Esophagus mucosa (tissue), 1 donor: ENCODE data around the gene AVPR1B. TPM values are rescaled to one million over a fixed set of nuclear protein-coding genes. Genes with fewer than 3 reads are reported as not detected.
"Not testable (repeated sequence)": the region's sequence is repeated elsewhere in the genome, so short reads cannot be mapped to it uniquely, and the experiment has no call there.

ENCODE experiments used
- ATAC-seq: fragments of 200-7000 bp; cut with Tn5 transposase; one replicate; pipeline ENCODE4 v1.9.1; 2020
- total RNA-seq: library from RNA; stranded (reverse); gene quantifications from one replicate; pipeline ENCODE4 v1.2.4, GENCODE V29; 2023
- donor health status: DM: yes; HTN: yes; CAD: no.

The AVPR1B gene
- total RNA-seq, 1 donor from 2014 or later, result not detected

- ATAC-seq, result no peak
Observed at GRCh38 chr1:206080026-206080820, 37.0 kb downstream of the AVPR1B start.

GRCh38 chr1:206079135-206079534, 38.1 kb downstream of the AVPR1B start:
- ATAC-seq, result no peak

- peak; percentile 94 for ATAC-seq
Observed at GRCh38 chr1:206075786-206076755, 41.1 kb downstream of the AVPR1B start.

GRCh38 chr1:206074839-206075238, 42.3 kb downstream of the AVPR1B start:
- no peak for ATAC-seq

GRCh38 chr1:206070627-206071304, 46.4 kb downstream of the AVPR1B start:
- ATAC-seq, result no peak

GRCh38 chr1:206068314-206068713, 48.9 kb downstream of the AVPR1B start:
- no peak for ATAC-seq

GRCh38 chr1:206067486-206068227, 49.5 kb downstream of the AVPR1B start:
- ATAC-seq, result no peak

- ATAC-seq, result peak; percentile 35
Observed at GRCh38 chr1:206066479-206067171, 50.6 kb downstream of the AVPR1B start.

- ATAC-seq, result no peak
Observed at GRCh38 chr1:206065547-206066145, 51.5 kb downstream of the AVPR1B start.

- ATAC-seq, result not testable (repeated sequence)
Observed at GRCh38 chr1:206064501-206064900, 52.7 kb downstream of the AVPR1B start.

GRCh38 chr1:206064001-206064400, 53.2 kb downstream of the AVPR1B start:
- not testable (repeated sequence) for ATAC-seq

GRCh38 chr1:206062464-206062863, 54.7 kb downstream of the AVPR1B start:
- no peak for ATAC-seq

- no peak for ATAC-seq
Observed at GRCh38 chr1:206060844-206061243, 56.3 kb downstream of the AVPR1B start.

Other genes starting within 250 kb of the AVPR1B start
- gene SLC26A9, start 173.9 kb downstream of the AVPR1B start, total RNA-seq, result 2.3 TPM
- gene RAB7B, start 114.0 kb downstream of the AVPR1B start, total RNA-seq, result 18.9 TPM
- 0.12 TPM for gene CTSE, start 93.5 kb downstream of the AVPR1B start, total RNA-seq
- 0.48 TPM for gene RHEX, start 64.2 kb downstream of the AVPR1B start, total RNA-seq
- 4.2 TPM for gene FAM72A, start 85.5 kb upstream of the AVPR1B start, total RNA-seq
- 33.0 TPM for gene SRGAP2, start 86.2 kb upstream of the AVPR1B start, total RNA-seq